Peyer's patch (tissue), 4 donors: ENCODE results near the gene SLC7A7. TPM values are rescaled to one million over a fixed set of nuclear protein-coding genes. Genes with fewer than 3 reads are reported as not detected.
"Not testable (repeated sequence)": the region's sequence is repeated elsewhere in the genome, so short reads cannot be mapped to it uniquely, and the experiment has no call there.

ENCODE experiments used
- DNase-seq, 3 donors: peaks; one replicate each; pipeline ENCODE4 v3.0.0-alpha.2; 2017 to 2019
- H3K27ac ChIP-seq, 4 donors: fragments of 200-600 bp; sonication (generic); one replicate each; pipeline ENCODE4 v1.5.1; 2016 to 2019
- H3K27me3 ChIP-seq, 2 donors: fragments of 200-600 bp; sonication (generic); one replicate each; pipeline ENCODE4 v1.5.1; 2019
- H3K36me3 ChIP-seq, 3 donors: fragments of 200-600 bp; sonication (generic); one replicate each; pipeline ENCODE4 v1.5.1; 2016 to 2019
- H3K4me1 ChIP-seq, 4 donors: fragments of 200-600 bp; sonication (generic); one replicate each; pipeline ENCODE4 v1.5.1; 2016 to 2019
- H3K4me3 ChIP-seq, 4 donors: fragments of 200-600 bp; sonication (generic); 1 replicate in 3 of 4; 2 replicates in 1 of 4; pipeline ENCODE4 v1.5.1; 2016 to 2019; ENCODE audit warnings: mild to moderate bottlenecking in 1 of 4
- H3K9me3 ChIP-seq, 4 donors: fragments of 200-600 bp; sonication (generic); one replicate each; pipeline ENCODE4 v1.5.1; 2016 to 2019; ENCODE audit warnings: mild to moderate bottlenecking in 1 of 4
- POLR2A ChIP-seq, 2 donors: fragments of 450-650 bp; IDR thresholded peaks; one replicate each; pipeline ENCODE4 v1.5.1; 2017; ENCODE audit warnings: antibody characterized with exemption in 2 of 2, mild to moderate bottlenecking in 2 of 2, moderate library complexity in 2 of 2
- total RNA-seq, 4 donors: library from RNA; depleted of rRNA; stranded (reverse); fragments of >200 nt; gene quantifications; one replicate each; pipeline ENCODE4 v1.1.0, GENCODE V29; 2016
- TF ChIP-seq, protein P1 (sequence below), 6 experiments: fragments of 450-650 bp in 4 of 6; fragments of 200-600 bp in 2 of 6; sonication (generic) in 1 of 6; IDR thresholded peaks; one replicate each; pipeline ENCODE4 v1.5.1; 2017 to 2019; ENCODE audit warnings: antibody characterized with exemption in 6 of 6, mild to moderate bottlenecking in 3 of 6, moderate library complexity in 1 of 6

SLC7A7 gene
- total RNA-seq, 4 donors from 2014 or later, result 30.5 to 787 (median 367) TPM

- H3K4me3 ChIP-seq, result no peak overlapping the region
- H3K27ac ChIP-seq, result no peak overlapping the region
- no peaks in the 10 kb centered on the region for H3K27me3 ChIP-seq
- peaks cover 0 to 7% (median 0%) of the 10 kb centered on the region in 3 donors for H3K36me3 ChIP-seq
- H3K9me3 ChIP-seq, result no peaks in the 10 kb centered on the region
- no peak for DNase-seq
- H3K4me1 ChIP-seq, result no peaks in the 10 kb centered on the region
- TF ChIP-seq, protein P1, sequence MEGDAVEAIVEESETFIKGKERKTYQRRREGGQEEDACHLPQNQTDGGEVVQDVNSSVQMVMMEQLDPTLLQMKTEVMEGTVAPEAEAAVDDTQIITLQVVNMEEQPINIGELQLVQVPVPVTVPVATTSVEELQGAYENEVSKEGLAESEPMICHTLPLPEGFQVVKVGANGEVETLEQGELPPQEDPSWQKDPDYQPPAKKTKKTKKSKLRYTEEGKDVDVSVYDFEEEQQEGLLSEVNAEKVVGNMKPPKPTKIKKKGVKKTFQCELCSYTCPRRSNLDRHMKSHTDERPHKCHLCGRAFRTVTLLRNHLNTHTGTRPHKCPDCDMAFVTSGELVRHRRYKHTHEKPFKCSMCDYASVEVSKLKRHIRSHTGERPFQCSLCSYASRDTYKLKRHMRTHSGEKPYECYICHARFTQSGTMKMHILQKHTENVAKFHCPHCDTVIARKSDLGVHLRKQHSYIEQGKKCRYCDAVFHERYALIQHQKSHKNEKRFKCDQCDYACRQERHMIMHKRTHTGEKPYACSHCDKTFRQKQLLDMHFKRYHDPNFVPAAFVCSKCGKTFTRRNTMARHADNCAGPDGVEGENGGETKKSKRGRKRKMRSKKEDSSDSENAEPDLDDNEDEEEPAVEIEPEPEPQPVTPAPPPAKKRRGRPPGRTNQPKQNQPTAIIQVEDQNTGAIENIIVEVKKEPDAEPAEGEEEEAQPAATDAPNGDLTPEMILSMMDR (IDR thresholded peaks at IDR 0.05), result no peak
- TF ChIP-seq POLR2A (IDR thresholded peaks at IDR 0.05), result no peak
Observed at GRCh38 chr14:22780941-22781300, 34.3 kb downstream of the SLC7A7 start.

DNA sequence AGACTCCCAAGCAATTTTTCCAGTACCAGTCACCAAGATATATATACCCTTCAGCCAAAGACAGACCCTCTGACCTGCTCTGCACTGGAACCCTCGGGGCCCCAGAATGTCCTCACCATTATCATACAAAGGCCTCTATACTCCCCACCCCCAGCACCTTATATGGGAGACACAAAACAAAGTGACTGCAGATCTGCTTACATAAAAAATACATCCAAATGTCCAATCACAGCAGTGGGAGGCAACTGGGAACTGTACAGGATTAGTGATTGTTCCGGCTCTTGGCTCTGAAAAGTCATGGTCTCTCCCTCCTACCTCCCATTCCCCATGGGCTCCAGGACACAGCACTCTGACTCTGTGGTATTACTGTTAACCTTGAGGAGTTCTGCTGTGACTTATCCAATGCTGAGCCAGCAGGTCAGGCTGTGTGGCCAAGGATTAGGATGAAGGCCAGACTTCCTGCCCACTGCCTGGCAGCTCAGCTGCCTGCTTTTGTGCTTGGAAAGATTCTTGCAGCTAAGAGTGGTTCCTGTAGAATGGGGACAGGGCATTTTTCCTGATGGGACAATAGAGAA lies 35.0 kb downstream of the SLC7A7 start:
- TF ChIP-seq POLR2A (IDR thresholded peaks at IDR 0.05), result no peak
- TF ChIP-seq, protein P1 (IDR thresholded peaks at IDR 0.05), result no peak
- no peak overlapping the region for H3K27ac ChIP-seq

DNA sequence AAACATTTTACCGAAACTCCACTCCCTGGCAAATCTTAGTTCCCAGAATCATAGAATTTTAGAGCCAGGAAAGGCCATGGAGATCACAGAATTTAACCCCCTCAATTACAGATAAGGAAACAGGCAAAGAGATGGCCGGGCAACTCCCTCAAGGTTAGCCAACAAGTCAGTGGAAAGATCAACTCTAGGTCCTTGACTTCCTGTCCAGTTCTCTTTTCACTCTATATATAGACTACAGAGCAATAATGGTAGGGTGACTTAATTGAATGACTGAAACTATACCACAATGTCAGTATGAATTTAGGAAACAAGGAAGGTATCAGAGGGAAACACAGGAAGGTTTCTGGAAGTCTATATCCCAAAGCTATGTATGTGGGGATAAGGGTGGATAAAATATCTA lies 37.2 kb downstream of the SLC7A7 start:
- peaks cover 0 to 27% (median 0%) of the 10 kb centered on the region in 3 donors for H3K36me3 ChIP-seq
- DNase-seq, result no peak
- no peak overlapping the region for H3K4me3 ChIP-seq
- no peaks in the 10 kb centered on the region for H3K4me1 ChIP-seq
- H3K9me3 ChIP-seq, result no peaks in the 10 kb centered on the region
- no peak for TF ChIP-seq POLR2A (IDR thresholded peaks at IDR 0.05)
- TF ChIP-seq, protein P1 (IDR thresholded peaks at IDR 0.05), result no peak
- no peak overlapping the region for H3K27ac ChIP-seq
- no peaks in the 10 kb centered on the region for H3K27me3 ChIP-seq

More for the DNA sequence above, 35.0 kb downstream of the SLC7A7 start:
- peaks cover 0 to 11% (median 0%) of the 10 kb centered on the region in 3 donors for H3K36me3 ChIP-seq
- no peak overlapping the region for H3K4me3 ChIP-seq
- no peaks in the 10 kb centered on the region for H3K9me3 ChIP-seq
- DNase-seq, result no peak
- H3K27me3 ChIP-seq, result no peaks in the 10 kb centered on the region
- no peaks in the 10 kb centered on the region for H3K4me1 ChIP-seq

DNA sequence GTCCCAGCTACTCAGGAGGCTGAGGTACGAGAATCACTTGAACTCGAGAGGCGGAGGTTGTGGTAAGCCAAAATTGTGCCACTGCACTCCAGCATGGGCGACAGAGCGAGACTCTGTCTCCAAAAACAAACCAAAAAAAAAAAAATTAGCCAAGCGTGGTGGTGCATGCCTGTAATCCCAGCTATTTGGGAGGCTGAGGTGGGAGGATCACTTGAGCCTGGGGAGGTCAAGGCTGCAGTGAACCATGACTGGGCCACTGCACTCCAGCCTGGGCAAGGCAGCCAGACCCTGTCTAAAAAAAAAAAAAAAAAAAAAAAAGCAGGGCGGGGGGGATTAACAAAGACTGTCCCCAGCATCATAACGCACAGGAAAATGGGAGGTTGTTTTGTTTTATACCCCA lies 38.4 kb downstream of the SLC7A7 start:
- H3K27me3 ChIP-seq, DNase-seq, H3K27ac ChIP-seq, H3K9me3 ChIP-seq, H3K4me1 ChIP-seq, H3K4me3 ChIP-seq: not testable (repeated sequence)
- peaks cover 0 to 37% (median 0%) of the 10 kb centered on the region in 3 donors for H3K36me3 ChIP-seq

DNA sequence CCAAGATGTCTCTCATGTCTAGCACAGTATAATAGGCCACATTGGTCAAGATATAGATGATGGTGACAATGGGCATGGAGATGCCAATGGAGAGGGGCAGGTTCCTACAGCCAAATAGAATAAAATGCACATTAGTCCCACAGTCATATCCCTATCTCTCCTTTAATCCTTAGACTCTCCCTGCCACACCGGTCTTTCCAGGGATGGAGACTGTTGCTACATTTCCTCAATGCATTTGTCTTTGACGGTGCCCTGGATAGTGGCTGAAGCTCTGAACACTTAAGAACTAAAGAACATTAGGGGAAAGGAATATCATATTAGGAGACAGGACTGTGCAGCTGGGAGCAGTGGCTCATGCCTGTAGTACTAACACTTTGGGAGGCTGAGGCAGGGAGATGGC lies 39.0 kb downstream of the SLC7A7 start:
- no peaks in the 10 kb centered on the region for H3K27me3 ChIP-seq
- H3K36me3 ChIP-seq, result peaks cover 0 to 44% (median 0%) of the 10 kb centered on the region in 3 donors
- no peak overlapping the region for H3K4me3 ChIP-seq
- TF ChIP-seq, protein P1 (IDR thresholded peaks at IDR 0.05), result no peak
- TF ChIP-seq POLR2A (IDR thresholded peaks at IDR 0.05), result no peak
- H3K9me3 ChIP-seq, result no peaks in the 10 kb centered on the region
- H3K27ac ChIP-seq, result no peak overlapping the region
- no peaks in the 10 kb centered on the region for H3K4me1 ChIP-seq
- no peak for DNase-seq

DNA sequence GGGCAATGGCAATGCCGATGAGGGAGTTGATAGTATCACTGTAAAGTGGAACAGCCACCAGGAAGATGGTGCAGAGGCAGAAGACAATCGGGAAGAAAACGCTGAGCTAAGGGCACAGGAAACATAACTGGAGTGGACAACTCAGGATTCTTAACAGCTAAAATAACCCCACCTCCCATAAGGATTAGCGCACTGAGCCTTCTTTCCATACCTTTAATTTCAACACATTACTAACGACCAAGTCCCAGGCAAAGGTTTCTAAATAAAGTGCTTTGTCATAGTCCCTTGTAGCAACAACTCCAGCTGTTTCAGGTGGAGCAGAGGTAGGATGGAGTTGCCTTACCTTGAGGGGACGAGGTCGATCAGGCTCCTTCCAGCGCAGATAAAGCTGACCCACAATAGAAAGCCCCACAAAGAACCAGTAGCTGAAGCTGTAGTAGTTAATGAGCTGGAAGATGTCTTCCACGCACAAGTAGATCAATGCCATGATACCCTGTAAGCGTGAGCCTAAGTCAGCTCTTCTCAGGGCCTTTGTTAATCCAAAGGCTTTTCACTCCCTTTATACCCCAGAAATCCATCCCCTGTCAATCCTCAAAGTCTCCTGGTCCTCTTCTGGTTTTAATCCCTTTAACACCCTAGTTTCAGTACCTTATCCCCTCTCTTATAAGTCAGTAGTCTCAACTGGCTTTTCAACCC lies 41.1 kb downstream of the SLC7A7 start:
- Histone ChIP-seq H3K27ac (no peak overlapping the region), H3K36me3 (peaks cover 0 to 64% (median 0%) of the 10 kb centered on the region in 3 donors), H3K9me3 (no peaks in the 10 kb centered on the region), H3K27me3 (no peaks in the 10 kb centered on the region), H3K4me1 (peaks cover 0 to 2% (median 0%) of the 10 kb centered on the region in 4 donors), H3K4me3 (no peak overlapping the region)
- TF ChIP-seq, protein P1 (IDR thresholded peaks at IDR 0.05), result no peak
- no peak for TF ChIP-seq POLR2A (IDR thresholded peaks at IDR 0.05)
- DNase-seq, result no peak
